DOHH2 (cell line): Measurements from ENCODE around the gene PRKN.

Experiments used
- EZH2phosphoT487 ChIP-seq: fragments of 200-600 bp; sonication (generic); IDR thresholded peaks from 2 replicates; pipeline ENCODE4 v1.6.1; 2017; ENCODE audit warnings: borderline replicate concordance, mild to moderate bottlenecking, antibody characterized with exemption, low read length, moderate library complexity, mixed read lengths
- TF ChIP-seq, protein P1 (sequence below): fragments of 200-600 bp; sonication (generic); IDR thresholded peaks from one replicate; pipeline ENCODE4 v1.5.1; 2014; ENCODE audit warnings: antibody characterized with exemption, mild to moderate bottlenecking, low read depth, low read length; ENCODE audit not compliant: poor library complexity, severe bottlenecking

DNA sequence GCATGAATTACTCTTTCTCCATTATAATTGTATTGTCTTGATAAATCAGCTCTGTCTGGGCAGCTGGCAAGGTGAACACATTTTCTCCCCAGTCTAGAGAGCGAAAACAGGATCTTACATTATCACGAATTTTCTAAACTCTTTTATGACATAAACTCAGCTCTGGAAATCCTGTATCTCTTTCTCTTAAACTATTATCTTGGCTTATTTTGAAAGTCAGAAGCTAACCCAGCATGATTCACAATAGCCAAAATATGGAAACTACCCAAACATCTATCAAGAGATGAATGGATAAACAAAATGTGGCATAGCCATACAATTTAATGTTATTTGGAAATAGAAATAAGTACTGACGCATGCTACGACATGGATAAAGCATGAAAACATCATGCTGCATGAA, 1427.8 kb downstream of the PRKN start:
- TF ChIP-seq EZH2phosphoT487: no peak
- TF ChIP-seq, protein P1, sequence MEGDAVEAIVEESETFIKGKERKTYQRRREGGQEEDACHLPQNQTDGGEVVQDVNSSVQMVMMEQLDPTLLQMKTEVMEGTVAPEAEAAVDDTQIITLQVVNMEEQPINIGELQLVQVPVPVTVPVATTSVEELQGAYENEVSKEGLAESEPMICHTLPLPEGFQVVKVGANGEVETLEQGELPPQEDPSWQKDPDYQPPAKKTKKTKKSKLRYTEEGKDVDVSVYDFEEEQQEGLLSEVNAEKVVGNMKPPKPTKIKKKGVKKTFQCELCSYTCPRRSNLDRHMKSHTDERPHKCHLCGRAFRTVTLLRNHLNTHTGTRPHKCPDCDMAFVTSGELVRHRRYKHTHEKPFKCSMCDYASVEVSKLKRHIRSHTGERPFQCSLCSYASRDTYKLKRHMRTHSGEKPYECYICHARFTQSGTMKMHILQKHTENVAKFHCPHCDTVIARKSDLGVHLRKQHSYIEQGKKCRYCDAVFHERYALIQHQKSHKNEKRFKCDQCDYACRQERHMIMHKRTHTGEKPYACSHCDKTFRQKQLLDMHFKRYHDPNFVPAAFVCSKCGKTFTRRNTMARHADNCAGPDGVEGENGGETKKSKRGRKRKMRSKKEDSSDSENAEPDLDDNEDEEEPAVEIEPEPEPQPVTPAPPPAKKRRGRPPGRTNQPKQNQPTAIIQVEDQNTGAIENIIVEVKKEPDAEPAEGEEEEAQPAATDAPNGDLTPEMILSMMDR: no peak
